BJ (cell line): ENCODE measurements around the gene WIPF2. TPM values are rescaled to one million over a fixed set of nuclear protein-coding genes. Genes with fewer than 3 reads are reported as not detected.

Experiments used
- CTCF ChIA-PET: fragments of 350-600 bp; formaldehyde crosslinking; extraction: SDS; loops from one replicate; lab custom pipeline; 2021; ENCODE audit warnings: antibody characterized with exemption, inconsistent platforms; lab: Yijun Ruan, JAX
- POLR2A ChIA-PET: fragments of 300-600 bp; sonication (Branson Sonifier 250); formaldehyde crosslinking; extraction: SDS; loops from one replicate; lab custom pipeline; 2021; ENCODE audit warnings: antibody characterized with exemption; lab: Charles Lee
- DNase-seq: peaks from one replicate; pipeline ENCODE4 v3.0.0-alpha.2; 2011; ENCODE audit warnings: low read depth
- H3K27me3 ChIP-seq: 2 replicates; pipeline ENCODE4 v1.6.0; 2011; ENCODE audit warnings: low read length; ENCODE audit not compliant: control insufficient read depth, insufficient read depth
- H3K36me3 ChIP-seq: 2 replicates; pipeline ENCODE4 v1.5.1; 2011; ENCODE audit warnings: low read length; ENCODE audit not compliant: control insufficient read depth, insufficient read depth
- H3K4me3 ChIP-seq: 2 replicates; pipeline ENCODE4 v1.5.1; 2011; ENCODE audit warnings: low read depth, mild to moderate bottlenecking, control low read depth, low read length
- CTCF ChIP-seq: IDR thresholded peaks from 2 replicates; pipeline ENCODE4 v1.5.1; 2011; ENCODE audit warnings: low read depth, mild to moderate bottlenecking, control low read depth, inconsistent platforms, low read length, moderate library complexity; ENCODE audit not compliant: insufficient read depth
- polyA plus RNA-seq: library from polyadenylated mRNA; depleted of rRNA; stranded (reverse); fragments of >200 nt; gene quantifications from 2 replicates; pipeline ENCODE4 v1.2.3, GENCODE V29; 2011

The WIPF2 gene
- polyA plus RNA-seq, 1 experiment = 8.1 TPM

- H3K4me3 ChIP-seq = no peak overlapping the region
- ChIA-PET CTCF (interaction anchor here (1.1 to 3.3 kb wide), 2 partner anchors 9 to 28 kb away, joined by 4 to 15 read pairs; no protein-coding TSS in a partner anchor), POLR2A (no interaction called here)
Measured at GRCh38 chr17:40326832-40327199, 107.7 kb downstream of the WIPF2 start.

GRCh38 chr17:40327244-40327729, 108.2 kb downstream of the WIPF2 start:
- DNase-seq = no peak
- Histone ChIP-seq H3K36me3 (peaks cover 1% of the 10 kb centered on the region; the same call in 1 of the 2 replicates), H3K27me3 (no peaks in the 10 kb centered on the region), H3K4me3 (no peak overlapping the region)
- POLR2A ChIA-PET = no interaction called here
- CTCF ChIA-PET = interaction anchor here (1.1 to 3.3 kb wide), 6 partner anchors 9 to 27 kb away, joined by 3 to 15 read pairs (median 6); no protein-coding TSS in a partner anchor
- TF ChIP-seq CTCF = no peak

More at GRCh38 chr17:40326832-40327199, 107.7 kb downstream of the WIPF2 start:
- DNase-seq = no peak
- no peaks in the 10 kb centered on the region; the same call in 1 of the 2 replicates for H3K36me3 ChIP-seq
- no peaks in the 10 kb centered on the region for H3K27me3 ChIP-seq
- TF ChIP-seq CTCF = no peak

- ChIA-PET POLR2A (interaction anchor here (0.5 kb wide), 1 partner anchor 114 kb away, joined by 5 read pairs; no protein-coding TSS in a partner anchor), CTCF (interaction anchor here (1.1 to 3.3 kb wide), 6 partner anchors 9 to 27 kb away, joined by 3 to 15 read pairs (median 6); no protein-coding TSS in a partner anchor)
- Histone ChIP-seq H3K4me3 (no peak overlapping the region), H3K27me3 (no peaks in the 10 kb centered on the region), H3K36me3 (peaks cover 4% of the 10 kb centered on the region; the same call in 1 of the 2 replicates)
- no peak for DNase-seq
- TF ChIP-seq CTCF = no peak
Measured at GRCh38 chr17:40327735-40328385, 108.8 kb downstream of the WIPF2 start.

- ChIA-PET CTCF (interaction anchor here (1.1 to 3.3 kb wide), 6 partner anchors 10 to 26 kb away, joined by 3 to 15 read pairs (median 6); no protein-coding TSS in a partner anchor), POLR2A (interaction anchor here (0.5 kb wide), 1 partner anchor 115 kb away, joined by 5 read pairs; no protein-coding TSS in a partner anchor)
- no peaks in the 10 kb centered on the region for H3K27me3 ChIP-seq
- no peak for TF ChIP-seq CTCF
- no peak overlapping the region for H3K4me3 ChIP-seq
- DNase-seq = no peak
- H3K36me3 ChIP-seq = peaks cover 5% of the 10 kb centered on the region; the same call in 1 of the 2 replicates
Measured at GRCh38 chr17:40328386-40328766, 109.3 kb downstream of the WIPF2 start.
